ENCODE measurements around the gene PORCN.

The PORCN gene

GRCh38 chrX:48476919-48477318, 31.9 kb upstream of the PORCN start:
- DNase-seq: no peak

- DNase-seq: no peak
Measured at GRCh38 chrX:48477960-48478755, 30.6 kb upstream of the PORCN start.

DNA sequence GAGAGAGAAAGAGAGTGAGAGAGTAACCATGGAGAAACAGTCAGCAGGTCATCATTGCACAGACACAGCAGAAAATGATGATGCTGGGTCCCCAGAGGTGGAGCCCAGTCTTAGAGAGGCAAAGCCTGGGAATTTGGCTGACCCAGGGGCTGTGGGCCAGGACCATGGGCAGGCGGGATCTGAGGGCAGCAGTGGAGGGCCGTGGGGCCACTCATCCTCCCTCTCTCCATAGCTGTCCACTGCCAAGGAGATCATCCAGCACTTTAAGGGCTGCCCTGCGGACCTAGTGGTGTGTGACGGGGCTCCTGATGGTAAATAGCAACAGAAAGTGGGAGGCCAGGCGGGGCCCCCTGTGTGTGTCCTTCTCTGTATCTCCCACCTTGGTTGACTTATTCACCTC, 30.0 kb upstream of the PORCN start:
- DNase-seq: no peak

GRCh38 chrX:48480142-48480541, 28.6 kb upstream of the PORCN start:
- DNase-seq: no peak

DNA sequence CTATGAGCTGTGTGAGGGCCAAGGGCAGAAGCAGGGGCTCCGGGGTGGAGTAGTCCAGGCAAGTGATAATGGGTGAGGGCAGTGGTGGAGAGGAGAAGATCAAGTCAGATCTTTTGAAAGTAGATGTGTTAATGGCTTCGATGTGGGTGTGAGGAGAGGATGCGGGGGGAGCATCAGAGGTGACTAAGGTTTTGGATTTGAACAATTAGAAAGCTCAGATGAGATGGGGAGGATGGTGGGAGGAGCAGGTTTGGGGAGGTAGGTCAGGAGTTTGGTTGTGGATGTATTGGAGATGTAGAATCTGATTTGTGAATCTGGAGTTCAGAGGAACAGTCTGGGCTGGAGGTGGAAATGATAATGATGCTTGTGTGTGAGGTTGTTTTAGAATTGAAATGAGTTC, 28.2 kb upstream of the PORCN start:
- no peak for DNase-seq

DNA sequence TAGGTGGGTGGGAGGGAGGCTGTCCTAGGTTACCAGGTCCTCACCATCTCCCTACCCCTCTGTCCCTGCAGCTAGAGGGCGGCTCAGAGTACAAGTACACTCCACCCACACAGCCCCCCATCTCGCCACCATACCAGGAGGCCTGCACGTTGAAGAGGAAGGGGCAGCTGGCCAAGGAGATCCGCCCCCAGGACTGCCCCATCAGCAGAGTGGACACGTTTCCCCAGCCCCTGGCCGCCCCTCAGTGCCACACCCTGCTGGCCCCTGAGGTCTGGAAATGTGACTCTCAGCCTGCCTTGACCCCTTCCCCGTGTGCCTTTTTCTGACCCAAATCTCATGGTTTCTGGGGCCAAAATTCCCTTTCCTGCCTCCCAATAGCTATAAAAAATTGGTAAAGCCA, 26.3 kb upstream of the PORCN start:
- DNase-seq: no peak

- peak; percentile 91 for DNase-seq
Measured at GRCh38 chrX:48487362-48487798, 21.4 kb upstream of the PORCN start.

GRCh38 chrX:48488034-48488433, 20.8 kb upstream of the PORCN start:
- DNase-seq: no peak

- DNase-seq: no peak
Measured at GRCh38 chrX:48489296-48489695, 19.5 kb upstream of the PORCN start.

DNA sequence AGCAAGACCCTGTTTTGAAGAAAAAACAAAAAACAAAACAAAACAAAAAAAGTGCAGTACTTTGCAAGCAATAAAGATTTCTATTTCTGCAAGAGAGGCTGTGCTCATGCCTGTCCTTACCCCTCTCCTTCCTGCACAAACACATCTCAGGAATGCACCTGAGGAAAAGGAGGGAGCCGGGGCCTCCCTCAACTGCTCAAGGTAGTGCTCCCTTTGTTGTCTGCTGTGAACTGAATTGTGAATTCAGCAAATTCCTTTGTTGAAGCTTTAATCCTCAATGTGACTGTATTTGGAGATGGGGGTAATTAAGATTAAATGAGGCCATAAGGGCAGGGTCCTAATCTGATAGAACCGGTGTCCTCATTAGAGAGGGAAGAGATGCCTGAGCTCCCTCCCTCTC, 18.9 kb upstream of the PORCN start:
- no peak for DNase-seq

DNA sequence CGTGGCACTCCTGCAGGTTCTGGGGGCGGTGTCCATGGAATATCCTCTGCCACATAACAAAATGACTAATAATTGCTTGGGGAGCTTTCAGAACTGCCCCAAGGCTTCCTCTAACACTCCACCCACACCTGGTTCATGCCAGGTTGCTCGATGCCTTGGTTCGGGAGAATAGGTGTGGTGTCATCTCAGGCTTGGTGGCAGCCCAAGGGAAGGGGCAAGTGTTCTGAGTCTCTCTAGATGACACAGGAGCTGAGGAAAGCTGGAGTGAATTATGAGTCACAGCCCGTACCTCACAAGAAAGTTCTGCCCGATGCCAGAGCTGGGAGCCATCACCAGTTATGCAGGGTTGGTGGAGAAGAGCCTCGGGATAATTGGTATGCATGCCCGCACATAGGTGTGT, 18.1 kb upstream of the PORCN start:
- DNase-seq: no peak

- DNase-seq: no peak
Measured at GRCh38 chrX:48491809-48492208, 17.0 kb upstream of the PORCN start.

DNA sequence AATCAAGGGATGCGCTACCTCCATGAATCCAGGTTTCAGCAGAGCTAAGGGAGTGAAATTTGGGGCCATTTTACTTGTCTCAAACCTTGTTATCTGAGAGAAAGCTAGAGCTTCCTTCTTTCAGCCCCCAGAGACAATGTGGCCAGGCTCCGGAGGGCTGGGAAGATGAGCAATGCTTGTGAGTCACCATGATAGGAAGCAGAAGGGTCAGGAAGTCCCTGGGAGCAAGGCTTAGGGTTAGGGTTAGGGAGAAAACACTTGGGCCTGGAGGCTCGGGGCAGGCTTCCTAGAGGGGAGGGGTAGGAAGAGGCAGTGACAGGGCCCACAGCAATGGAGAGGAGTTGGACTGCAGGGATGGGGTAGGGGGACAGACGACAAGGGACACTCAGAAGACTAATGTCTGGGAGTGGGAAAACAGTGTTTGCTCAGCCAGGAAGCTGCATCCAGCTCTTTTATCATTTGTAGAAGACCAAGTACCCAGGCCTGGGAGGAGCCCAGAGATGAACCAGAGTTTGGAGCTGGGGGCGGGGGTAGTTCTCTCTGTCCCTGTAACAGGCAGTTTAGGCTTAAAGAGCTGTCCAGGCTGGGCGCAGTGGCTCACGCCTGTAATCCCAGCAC, 16.4 kb upstream of the PORCN start:
- peak; percentile 40 for DNase-seq

- DNase-seq: peak; percentile 40
Measured at GRCh38 chrX:48493890-48494364, 14.9 kb upstream of the PORCN start.

GRCh38 chrX:48496660-48497059, 12.1 kb upstream of the PORCN start:
- no peak for DNase-seq

DNA sequence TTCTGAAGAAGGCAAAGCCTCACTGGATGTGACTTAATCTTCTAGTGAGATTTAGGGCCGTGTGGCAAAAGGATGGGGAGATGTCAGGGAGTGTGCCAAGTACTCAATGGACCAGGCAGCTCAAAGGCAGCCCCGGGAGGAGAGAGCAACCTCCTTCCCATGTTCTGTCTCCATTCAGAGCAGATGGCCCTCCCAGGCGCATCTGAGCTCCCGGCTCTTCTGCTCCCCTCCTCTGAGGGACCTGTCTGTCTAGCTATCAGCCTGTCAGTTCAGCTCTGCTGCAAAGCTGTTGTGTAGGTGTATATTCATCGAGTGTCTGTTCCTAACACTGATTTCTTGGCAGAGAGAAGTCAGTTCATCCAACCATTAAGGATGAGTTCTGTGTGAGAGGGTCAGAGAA, 10.9 kb upstream of the PORCN start:
- no peak for DNase-seq

DNA sequence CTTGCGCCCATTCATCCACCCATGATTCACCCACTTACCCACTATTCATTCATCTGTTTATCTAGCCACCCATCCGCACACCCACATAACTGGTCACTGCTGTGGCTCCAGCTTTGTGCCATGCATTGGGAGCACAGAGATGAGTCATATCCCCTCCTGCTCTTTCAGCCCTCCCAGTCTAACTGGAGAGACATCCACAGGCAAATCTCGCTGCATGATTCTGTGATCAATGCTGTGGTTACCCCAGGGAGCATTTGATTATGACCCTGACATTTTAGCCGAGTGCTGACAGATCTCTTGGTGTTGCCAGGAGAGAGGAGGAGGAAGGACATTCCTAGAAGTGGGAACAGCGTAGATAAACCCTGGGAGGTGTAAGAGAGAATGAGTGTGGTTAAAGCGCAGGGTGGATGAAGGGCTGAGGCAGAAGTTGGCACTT, 10.4 kb upstream of the PORCN start:
- DNase-seq: peak; percentile 68

GRCh38 chrX:48504261-48504660, 4.5 kb upstream of the PORCN start:
- DNase-seq: no peak

DNA sequence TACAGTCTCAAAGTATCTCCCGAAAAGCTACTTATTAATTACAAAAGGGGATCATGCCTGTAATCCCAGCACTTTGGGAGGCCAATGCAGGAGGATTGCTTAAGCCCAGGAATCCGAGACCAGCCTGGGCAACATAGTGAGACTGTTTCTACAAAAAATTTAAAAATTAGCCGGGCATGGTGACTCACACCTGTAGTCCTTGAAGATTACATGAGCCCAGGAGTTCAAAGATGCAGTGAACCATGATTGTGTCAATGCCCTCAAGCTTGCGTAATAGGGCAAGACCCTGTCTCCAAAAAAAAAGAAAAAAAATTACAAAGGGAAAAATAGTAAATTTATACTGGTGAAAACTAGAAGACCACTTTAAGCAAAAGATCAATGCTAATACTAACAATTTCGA, 3.3 kb upstream of the PORCN start:
- DNase-seq: no peak

GRCh38 chrX:48507246-48507645, 1.5 kb upstream of the PORCN start:
- no peak for DNase-seq

GRCh38 chrX:48509245-48509590, 426 bp downstream of the PORCN start:
- DNase-seq: no peak

DNA sequence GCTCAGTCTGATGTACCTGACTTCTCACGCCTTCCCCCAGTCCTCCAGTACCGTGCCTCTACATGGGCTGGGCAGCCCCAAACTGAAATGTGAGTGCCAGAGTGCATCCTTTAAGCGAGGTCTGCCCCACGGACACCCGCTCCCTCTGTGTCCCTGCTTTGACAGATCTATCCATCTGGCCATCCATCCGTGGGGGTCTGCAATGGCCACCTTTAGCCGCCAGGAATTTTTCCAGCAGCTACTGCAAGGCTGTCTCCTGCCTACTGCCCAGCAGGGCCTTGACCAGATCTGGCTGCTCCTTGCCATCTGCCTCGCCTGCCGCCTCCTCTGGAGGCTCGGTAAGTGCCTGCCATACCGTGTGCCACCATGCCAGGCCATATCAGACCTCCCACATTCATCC, 827 bp downstream of the PORCN start:
- no peak for DNase-seq

- no peak for DNase-seq
Measured at GRCh38 chrX:48511560-48511959, 2.8 kb downstream of the PORCN start.

GRCh38 chrX:48512371-48512935, 3.7 kb downstream of the PORCN start:
- DNase-seq: no peak
